NCI-H187 treated with DMSO at 0.1 percent for 48 hours (cell line): ENCODE results near the gene CDT1.
"Not testable (repeated sequence)": the region's sequence is repeated elsewhere in the genome, so short reads cannot be mapped to it uniquely, and the experiment has no call there.

Experiments
- DNase-seq: peaks from one replicate; lab custom pipeline; 2025; lab: John Stamatoyannopoulos, UW

Gene CDT1

GRCh38 chr16:88816736-88817535 is 13.3 kb downstream of the CDT1 start:
- no peak for DNase-seq

GRCh38 chr16:88817785-88818574 is 14.4 kb downstream of the CDT1 start:
- no peak for DNase-seq

- no peak for DNase-seq
Observed at GRCh38 chr16:88818575-88818874, 14.9 kb downstream of the CDT1 start.

GRCh38 chr16:88819126-88819525 is 15.5 kb downstream of the CDT1 start:
- no peak for DNase-seq

GRCh38 chr16:88820385-88821025 is 16.9 kb downstream of the CDT1 start:
- no peak for DNase-seq

- DNase-seq: no peak
Observed at GRCh38 chr16:88821168-88821850, 17.7 kb downstream of the CDT1 start.

- DNase-seq: no peak
Observed at GRCh38 chr16:88822281-88823040, 18.9 kb downstream of the CDT1 start.

- not testable (repeated sequence) for DNase-seq
Observed at GRCh38 chr16:88823646-88824045, 20.1 kb downstream of the CDT1 start.

GRCh38 chr16:88824256-88825077 is 20.9 kb downstream of the CDT1 start:
- no peak for DNase-seq

- no peak for DNase-seq
Observed at GRCh38 chr16:88825146-88825545, 21.6 kb downstream of the CDT1 start.

- no peak for DNase-seq
Observed at GRCh38 chr16:88826070-88826840, 22.7 kb downstream of the CDT1 start.

GRCh38 chr16:88827727-88828126 is 24.1 kb downstream of the CDT1 start:
- no peak for DNase-seq

- DNase-seq: no peak
Observed at GRCh38 chr16:88828711-88829110, 25.1 kb downstream of the CDT1 start.

GRCh38 chr16:88830258-88830657 is 26.7 kb downstream of the CDT1 start:
- no peak for DNase-seq

- DNase-seq: no peak
Observed at GRCh38 chr16:88830783-88831182, 27.2 kb downstream of the CDT1 start.

- no peak for DNase-seq
Observed at GRCh38 chr16:88831838-88832237, 28.2 kb downstream of the CDT1 start.

- DNase-seq: no peak
Observed at GRCh38 chr16:88833086-88833485, 29.5 kb downstream of the CDT1 start.

GRCh38 chr16:88834670-88835069 is 31.1 kb downstream of the CDT1 start:
- no peak for DNase-seq

GRCh38 chr16:88835383-88835782 is 31.8 kb downstream of the CDT1 start:
- DNase-seq: no peak

GRCh38 chr16:88835818-88836217 is 32.2 kb downstream of the CDT1 start:
- DNase-seq: no peak
